Uterus (tissue), 4 donors: Measurements from ENCODE around the gene CPTP. TPM values are rescaled to one million over a fixed set of nuclear protein-coding genes. Genes with fewer than 3 reads are reported as not detected.

Experiments
- DNase-seq, 2 donors: peaks; one replicate each; pipeline ENCODE4 v3.0.0-alpha.2; 2019 to 2020
- H3K27ac ChIP-seq, 2 donors: fragments of 200-600 bp; sonication (generic); 1 replicate in 1 of 2; 2 replicates in 1 of 2; pipeline ENCODE4 v1.5.1; 2016 to 2018
- H3K27me3 ChIP-seq, 2 donors: fragments of 200-600 bp; sonication (generic); one replicate each; pipeline ENCODE4 v1.5.1; 2018 to 2019; ENCODE audit warnings: control low read depth in 1 of 2
- H3K36me3 ChIP-seq, 2 donors: fragments of 200-600 bp; sonication (generic); one replicate each; pipeline ENCODE4 v1.5.1; 2019; ENCODE audit warnings: control low read depth in 1 of 2
- H3K4me1 ChIP-seq, 2 donors: fragments of 200-600 bp; sonication (generic); one replicate each; pipeline ENCODE4 v1.5.1; 2018 to 2019; ENCODE audit warnings: control low read depth in 1 of 2
- H3K4me3 ChIP-seq, 2 donors: fragments of 200-600 bp; sonication (generic); 1 replicate in 1 of 2; 2 replicates in 1 of 2; pipeline ENCODE4 v1.5.1; 2018 to 2019; ENCODE audit warnings: mild to moderate bottlenecking in 1 of 2
- H3K9me3 ChIP-seq, 2 donors: fragments of 200-600 bp; sonication (generic); one replicate each; pipeline ENCODE4 v1.5.1; 2019; ENCODE audit warnings: control low read depth in 1 of 2
- POLR2A ChIP-seq, 2 donors: fragments of 450-650 bp; IDR thresholded peaks; one replicate each; pipeline ENCODE4 v1.6.1; 2016; ENCODE audit warnings: antibody characterized with exemption in 2 of 2, mild to moderate bottlenecking in 1 of 2, moderate library complexity in 1 of 2
- intact Hi-C: fragments of 100-400 bp; cut with DNase I; formaldehyde crosslinking; loops from one replicate; pipeline ENCODE4 v1.15.1; 2023; ENCODE audit warnings: low total_unique reads
- total RNA-seq, 4 donors: library from RNA; depleted of rRNA in 3 of 4; stranded (reverse); fragments of >200 nt in 3 of 4; gene quantifications; one replicate each; pipeline versions ENCODE4 v1.1.0 to v1.2.4, GENCODE V29; 2014 to 2023
- TF ChIP-seq, protein P1 (sequence below), 4 experiments: fragments of 200-600 bp in 2 of 4; fragments of 450-650 bp in 2 of 4; sonication (generic) in 2 of 4; IDR thresholded peaks; one replicate each; pipeline ENCODE4 v1.5.1; 2016 to 2019; ENCODE audit warnings: antibody characterized with exemption in 4 of 4, mild to moderate bottlenecking in 2 of 4, moderate library complexity in 1 of 4
- donor health status: DM: yes; HTN: yes; CAD: no.

CPTP gene
- total RNA-seq, 4 donors from 2014 or later, result 3.5 to 23.9 (median 16.4) TPM

DNA sequence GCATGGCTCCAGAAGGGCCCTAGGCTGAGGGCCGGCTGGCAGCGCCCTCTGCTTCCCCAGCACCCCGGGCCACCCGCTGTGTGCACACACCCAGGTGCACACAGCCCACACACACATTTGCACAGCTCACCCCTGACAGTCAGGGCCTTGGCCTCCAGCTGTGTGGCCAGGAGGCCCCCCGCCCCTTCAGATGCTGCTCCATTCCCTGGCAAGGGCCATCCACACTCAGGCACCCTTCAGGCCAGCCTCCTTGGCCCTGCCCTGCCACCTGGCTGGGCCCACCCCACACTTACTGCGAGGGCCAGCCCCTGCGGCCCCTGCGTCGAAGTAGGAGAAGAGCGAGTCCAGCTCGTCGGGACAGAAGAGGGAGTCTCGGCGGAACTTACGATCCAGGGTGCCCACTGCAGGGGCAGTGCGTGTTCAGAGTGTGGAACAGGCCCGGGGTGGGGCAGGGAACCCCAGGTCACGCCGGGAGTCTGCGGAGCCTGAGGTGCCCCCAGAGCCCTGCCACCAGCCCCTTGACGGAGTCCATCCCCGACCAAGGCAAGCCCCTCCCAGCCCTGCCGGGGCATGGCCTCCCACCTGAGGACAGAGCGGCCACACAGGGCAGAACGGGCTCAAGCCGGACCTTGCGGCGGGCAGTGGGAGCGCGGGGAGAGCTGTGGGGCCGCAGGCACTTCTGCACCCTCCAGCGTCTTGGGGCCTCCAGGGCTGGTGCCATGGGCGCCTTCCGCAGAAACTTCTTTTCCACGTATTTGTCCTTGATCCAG lies 29.3 kb upstream of the CPTP start:
- no peak for DNase-seq
- no peak overlapping the region for H3K4me3 ChIP-seq
- no peak overlapping the region for H3K27ac ChIP-seq
- no peaks in the 10 kb centered on the region for H3K36me3 ChIP-seq
- no peaks in the 10 kb centered on the region for H3K27me3 ChIP-seq
- TF ChIP-seq, protein P1, sequence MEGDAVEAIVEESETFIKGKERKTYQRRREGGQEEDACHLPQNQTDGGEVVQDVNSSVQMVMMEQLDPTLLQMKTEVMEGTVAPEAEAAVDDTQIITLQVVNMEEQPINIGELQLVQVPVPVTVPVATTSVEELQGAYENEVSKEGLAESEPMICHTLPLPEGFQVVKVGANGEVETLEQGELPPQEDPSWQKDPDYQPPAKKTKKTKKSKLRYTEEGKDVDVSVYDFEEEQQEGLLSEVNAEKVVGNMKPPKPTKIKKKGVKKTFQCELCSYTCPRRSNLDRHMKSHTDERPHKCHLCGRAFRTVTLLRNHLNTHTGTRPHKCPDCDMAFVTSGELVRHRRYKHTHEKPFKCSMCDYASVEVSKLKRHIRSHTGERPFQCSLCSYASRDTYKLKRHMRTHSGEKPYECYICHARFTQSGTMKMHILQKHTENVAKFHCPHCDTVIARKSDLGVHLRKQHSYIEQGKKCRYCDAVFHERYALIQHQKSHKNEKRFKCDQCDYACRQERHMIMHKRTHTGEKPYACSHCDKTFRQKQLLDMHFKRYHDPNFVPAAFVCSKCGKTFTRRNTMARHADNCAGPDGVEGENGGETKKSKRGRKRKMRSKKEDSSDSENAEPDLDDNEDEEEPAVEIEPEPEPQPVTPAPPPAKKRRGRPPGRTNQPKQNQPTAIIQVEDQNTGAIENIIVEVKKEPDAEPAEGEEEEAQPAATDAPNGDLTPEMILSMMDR (IDR thresholded peaks at IDR 0.05), result no peak
- TF ChIP-seq POLR2A (IDR thresholded peaks at IDR 0.05), result no peak
- intact Hi-C loops, result no loop called here
- H3K4me1 ChIP-seq, result peaks cover 0 to 14% of the 10 kb centered on the region in 2 donors
- H3K9me3 ChIP-seq, result no peaks in the 10 kb centered on the region

DNA sequence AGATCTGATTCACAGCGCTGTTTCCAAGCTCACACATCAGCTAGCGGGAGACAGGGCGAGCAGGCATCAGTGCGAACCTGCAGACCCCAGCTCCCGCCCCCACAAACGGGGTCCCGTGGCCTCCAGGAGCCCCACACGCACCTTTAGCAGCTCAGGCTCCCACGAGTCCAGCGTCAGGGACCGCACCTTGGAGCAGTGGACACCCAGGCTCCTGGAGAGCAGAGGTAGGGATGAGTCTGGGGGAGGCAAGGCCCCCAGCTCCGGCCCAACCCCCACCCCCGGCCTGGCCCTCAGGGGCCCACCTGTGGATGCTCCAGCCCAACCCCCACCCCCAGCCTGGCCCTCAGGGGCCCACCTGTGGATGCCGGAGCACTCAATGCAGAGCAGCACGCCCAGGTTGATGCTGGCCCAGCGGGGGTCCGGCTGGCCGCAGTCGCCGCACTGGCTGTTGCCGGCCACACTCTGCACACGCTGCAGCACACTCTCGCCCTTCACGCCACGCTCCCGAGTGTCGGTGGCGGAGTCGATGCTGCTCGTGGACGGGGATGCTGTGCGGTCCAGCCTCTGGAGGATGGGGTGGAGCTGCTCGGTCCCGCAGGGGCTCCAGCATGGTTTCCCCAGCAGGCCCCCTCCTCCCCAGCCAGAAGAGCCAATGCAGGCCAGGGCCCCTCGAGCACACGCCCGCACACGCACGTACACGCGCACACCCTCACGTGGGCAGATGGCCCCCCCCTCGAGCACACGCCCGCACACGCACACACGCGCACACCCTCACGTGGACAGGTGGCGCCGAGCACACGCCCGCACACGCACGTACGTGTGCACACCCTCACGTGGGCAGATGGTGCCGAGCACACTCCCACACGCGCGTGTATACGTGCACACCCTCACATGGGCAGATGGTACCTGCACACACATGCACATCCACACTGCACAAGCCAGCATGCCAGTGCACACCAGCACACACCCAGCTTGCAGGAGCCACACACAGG lies 28.2 kb upstream of the CPTP start:
- TF ChIP-seq, protein P1 (IDR thresholded peaks at IDR 0.05), result no peak
- no peak for TF ChIP-seq POLR2A (IDR thresholded peaks at IDR 0.05)
- Histone ChIP-seq H3K4me1 (peaks cover 0 to 4% of the 10 kb centered on the region in 2 donors), H3K9me3 (no peaks in the 10 kb centered on the region), H3K27me3 (no peaks in the 10 kb centered on the region), H3K4me3 (no peak overlapping the region), H3K36me3 (no peaks in the 10 kb centered on the region), H3K27ac (no peak overlapping the region)
- intact Hi-C loops, result no loop called here
- DNase-seq, result no peak

GRCh38 chr1:1297802-1298424 lies 26.7 kb upstream of the CPTP start:
- TF ChIP-seq, protein P1 (IDR thresholded peaks at IDR 0.05), result no peak
- no peak for TF ChIP-seq POLR2A (IDR thresholded peaks at IDR 0.05)
- Histone ChIP-seq H3K9me3 (no peaks in the 10 kb centered on the region), H3K27me3 (no peaks in the 10 kb centered on the region), H3K36me3 (no peaks in the 10 kb centered on the region), H3K27ac (no peak overlapping the region), H3K4me3 (no peak overlapping the region), H3K4me1 (no peaks in the 10 kb centered on the region)
- intact Hi-C loops, result no loop called here
- DNase-seq, result no peak

DNA sequence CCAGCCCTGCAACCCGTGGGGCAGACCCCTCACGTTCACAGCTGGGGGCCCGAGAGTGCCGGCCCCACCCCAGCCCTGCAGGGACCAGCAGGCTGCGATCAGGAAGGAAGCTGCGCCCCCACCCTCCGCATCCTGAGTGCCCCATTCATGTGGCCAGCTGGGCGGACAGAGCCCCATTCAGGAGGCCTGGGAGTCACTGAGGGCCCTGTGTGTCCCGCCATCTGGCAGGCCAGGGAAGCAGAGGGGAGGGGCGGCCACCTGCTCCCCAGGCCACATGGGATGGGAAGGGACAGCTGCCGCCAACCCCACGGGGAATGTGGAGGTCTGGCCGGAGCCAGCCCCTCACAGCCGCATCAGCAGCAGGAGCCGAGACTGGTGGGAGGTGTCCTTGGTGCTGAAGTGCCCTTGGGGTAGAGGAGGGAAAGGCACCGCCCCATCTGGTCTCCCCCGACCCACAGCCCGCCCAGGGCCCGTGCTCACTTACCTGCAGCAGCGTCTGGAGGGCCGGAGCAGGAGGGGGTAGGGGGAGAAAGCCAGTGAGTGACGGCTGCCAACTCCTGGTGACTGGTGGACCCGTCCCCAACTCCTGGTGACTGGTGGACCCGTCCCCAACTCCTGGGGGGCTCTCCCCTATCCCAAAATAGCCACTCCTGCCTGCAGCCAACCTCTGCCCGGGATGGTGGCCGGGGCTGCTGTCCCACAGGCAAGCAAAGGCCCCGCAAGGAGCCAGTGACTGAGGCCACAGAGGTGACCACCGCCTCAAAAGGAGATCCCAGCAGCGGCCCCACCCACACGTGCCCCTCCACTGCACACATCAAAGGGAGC lies 25.5 kb upstream of the CPTP start:
- no peak overlapping the region for H3K27ac ChIP-seq
- no peaks in the 10 kb centered on the region for H3K27me3 ChIP-seq
- no peaks in the 10 kb centered on the region for H3K9me3 ChIP-seq
- TF ChIP-seq, protein P1 (IDR thresholded peaks at IDR 0.05), result no peak
- TF ChIP-seq POLR2A (IDR thresholded peaks at IDR 0.05), result no peak
- H3K4me3 ChIP-seq, result no peak overlapping the region
- peaks cover 0 to 3% of the 10 kb centered on the region in 2 donors for H3K4me1 ChIP-seq
- intact Hi-C loops, result no loop called here
- no peaks in the 10 kb centered on the region for H3K36me3 ChIP-seq
- no peak for DNase-seq
